ENCODE results near the gene ACSL4. TPM values are rescaled to one million over a fixed set of nuclear protein-coding genes. Genes with fewer than 3 reads are reported as not detected.

Gene ACSL4
- total and polyA plus RNA-seq, 9 donors: 23.3 to 102 (median 36.6) TPM

GRCh38 chrX:109614951-109615350 lies 118.1 kb downstream of the ACSL4 start:
- WGBS, 3 donors: 54 to 66% (median 55%) methylated on average over 6 of the region's 6 CpGs
- Histone ChIP-seq H3K27ac (no peak overlapping the region), H3K36me3 (no peaks in the 10 kb centered on the region), H3K4me3 (no peak overlapping the region), H3K27me3 (no peaks in the 10 kb centered on the region), H3K9me3 (no peaks in the 10 kb centered on the region), H3K4me1 (ENCODE audit: insufficient read depth) (no peaks in the 10 kb centered on the region)
- no peak for DNase-seq
- TF ChIP-seq EP300 (IDR thresholded peaks at IDR 0.05) (no peak), POLR2A (IDR thresholded peaks at IDR 0.05) (no peak), CTCF (IDR thresholded peaks at IDR 0.05) (no peak)
- intact Hi-C loops (cut with DNase I): no loop called here

- WGBS, 3 donors: 71 to 75% (median 74%) methylated on average over 5 of the region's 5 CpGs
- no peak for DNase-seq
- Histone ChIP-seq H3K4me1 (ENCODE audit: insufficient read depth) (no peaks in the 10 kb centered on the region), H3K36me3 (no peaks in the 10 kb centered on the region), H3K9me3 (no peaks in the 10 kb centered on the region), H3K27me3 (no peaks in the 10 kb centered on the region), H3K4me3 (no peak overlapping the region), H3K27ac (no peak overlapping the region)
- TF ChIP-seq POLR2A (IDR thresholded peaks at IDR 0.05) (no peak), CTCF (IDR thresholded peaks at IDR 0.05) (no peak), EP300 (IDR thresholded peaks at IDR 0.05) (no peak)
- intact Hi-C loops (cut with DNase I): no loop called here
These were observed 131.6 kb downstream of the ACSL4 start for GRCh38 chrX:109601486-109601885.

GRCh38 chrX:109600237-109600651 lies 132.8 kb downstream of the ACSL4 start:
- intact Hi-C loops (cut with DNase I): no loop called here
- TF ChIP-seq CTCF (IDR thresholded peaks at IDR 0.05) (no peak), POLR2A (IDR thresholded peaks at IDR 0.05) (no peak), EP300 (IDR thresholded peaks at IDR 0.05) (no peak)
- no peak overlapping the region for H3K27ac ChIP-seq
- H3K4me3 ChIP-seq: no peak overlapping the region
- no peaks in the 10 kb centered on the region for H3K9me3 ChIP-seq
- no peaks in the 10 kb centered on the region for H3K36me3 ChIP-seq
- 26 to 34% (median 28%) methylated on average over 16 of the region's 16 CpGs for WGBS, 3 donors
- H3K27me3 ChIP-seq: no peaks in the 10 kb centered on the region
- DNase-seq: peak in 1 of 5 donors; percentile 39
- no peaks in the 10 kb centered on the region for H3K4me1 ChIP-seq (ENCODE audit: insufficient read depth)

- H3K4me3 ChIP-seq: no peak overlapping the region
- intact Hi-C loops (cut with DNase I): no loop called here
- TF ChIP-seq EP300 (IDR thresholded peaks at IDR 0.05) (no peak), POLR2A (IDR thresholded peaks at IDR 0.05) (no peak), CTCF (IDR thresholded peaks at IDR 0.05) (no peak)
- H3K36me3 ChIP-seq: no peaks in the 10 kb centered on the region
- no peak overlapping the region for H3K27ac ChIP-seq
- 63 to 67% (median 64%) methylated on average over 3 of the region's 3 CpGs for WGBS, 3 donors
- H3K9me3 ChIP-seq: no peaks in the 10 kb centered on the region
- no peaks in the 10 kb centered on the region for H3K4me1 ChIP-seq (ENCODE audit: insufficient read depth)
- DNase-seq: no peak
- H3K27me3 ChIP-seq: no peaks in the 10 kb centered on the region
These were observed 137.0 kb downstream of the ACSL4 start for GRCh38 chrX:109596015-109596414.

Small RNA genes within 50 kb of the gene (small RNA-seq; reads per million reads assigned to genes)
- gene AL118496.2 (not detected), gene RF00019 (not detected)

Other genes starting within 250 kb of the ACSL4 start
- 1 to 10 TPM; 4.1 to 8.0 (median 5.7) TPM for gene NXT2, start 196.4 kb downstream of the ACSL4 start, total RNA-seq
- 1 to 10 TPM; 5.1 to 6.2 TPM for gene NXT2, start 196.4 kb downstream of the ACSL4 start, polyA plus RNA-seq
- gene KCNE5, start 108.1 kb downstream of the ACSL4 start, total RNA-seq: 1 to 10 TPM in 2 of 7 donors, under 1 TPM in 4, not detected in 1; 0.30 to 1.4 (median 0.67) TPM
- under 1 TPM; 0.62 to 0.64 TPM for gene KCNE5, start 108.1 kb downstream of the ACSL4 start, polyA plus RNA-seq

Measured in ovary (tissue), 9 donors.